ENCODE data around the gene MAGEB6B. TPM values are rescaled to one million over a fixed set of nuclear protein-coding genes. Genes with fewer than 3 reads are reported as not detected.
"Not testable (repeated sequence)": the region's sequence is repeated elsewhere in the genome, so short reads cannot be mapped to it uniquely, and the experiment has no call there.

Gene MAGEB6B
- total RNA-seq, 4 donors from 2014 or later: not detected

GRCh38 chrX:26203561-26203960, 43.2 kb downstream of the MAGEB6B start:
- H3K9me3 ChIP-seq: no peaks in the 10 kb centered on the region
- H3K4me3 ChIP-seq: no peak overlapping the region
- DNase-seq (ENCODE audit: extremely low spot score): no peak
- TF ChIP-seq EP300 (IDR thresholded peaks at IDR 0.05) (no peak), CTCF (IDR thresholded peaks at IDR 0.05) (no peak), POLR2AphosphoS5 (IDR thresholded peaks at IDR 0.05) (no peak), POLR2A (IDR thresholded peaks at IDR 0.05; ENCODE audit: low read depth) (no peak)
- H3K36me3 ChIP-seq: no peaks in the 10 kb centered on the region
- no peaks in the 10 kb centered on the region for H3K27me3 ChIP-seq
- H3K27ac ChIP-seq (replicated peaks in 1 of 4): no peak overlapping the region
- intact Hi-C loops (cut with DNase I): no loop called here
- no peaks in the 10 kb centered on the region for H3K4me1 ChIP-seq

- DNase-seq (ENCODE audit: extremely low spot score); H3K4me3 ChIP-seq; H3K36me3 ChIP-seq; H3K4me1 ChIP-seq; intact Hi-C loops (cut with DNase I); H3K27ac ChIP-seq (replicated peaks in 1 of 4); H3K27me3 ChIP-seq; H3K9me3 ChIP-seq: not testable (repeated sequence)
- WGBS: 93% methylated on average over 15 of the region's 27 CpGs
Measured at GRCh38 chrX:26204717-26205116, 44.3 kb downstream of the MAGEB6B start.

GRCh38 chrX:26208012-26208411, 47.6 kb downstream of the MAGEB6B start:
- no peaks in the 10 kb centered on the region for H3K27me3 ChIP-seq
- no peak overlapping the region for H3K27ac ChIP-seq (replicated peaks in 1 of 4)
- intact Hi-C loops (cut with DNase I): no loop called here
- H3K4me3 ChIP-seq: no peak overlapping the region
- no peaks in the 10 kb centered on the region for H3K36me3 ChIP-seq
- DNase-seq (ENCODE audit: extremely low spot score): no peak
- TF ChIP-seq POLR2AphosphoS5 (IDR thresholded peaks at IDR 0.05): no peak
- TF ChIP-seq POLR2A (IDR thresholded peaks at IDR 0.05; ENCODE audit: low read depth): no peak
- TF ChIP-seq CTCF (IDR thresholded peaks at IDR 0.05): no peak
- TF ChIP-seq EP300 (IDR thresholded peaks at IDR 0.05): no peak
- H3K4me1 ChIP-seq: no peaks in the 10 kb centered on the region
- no peaks in the 10 kb centered on the region for H3K9me3 ChIP-seq
- 47% methylated on average over 3 of the region's 3 CpGs for WGBS

Other genes with a start within 250 kb of the MAGEB6B start
- gene MAGEB18, start 22.3 kb upstream of the MAGEB6B start, total RNA-seq: not detected
- not detected for gene MAGEB6, start 31.8 kb downstream of the MAGEB6B start, total RNA-seq
- not detected for gene MAGEB5, start 55.6 kb downstream of the MAGEB6B start, total RNA-seq

Measured in esophagus muscularis mucosa (tissue), 4 donors.